Measurements from ENCODE around the gene KRTAP12-1.
"Not testable (repeated sequence)": the region's sequence is repeated elsewhere in the genome, so short reads cannot be mapped to it uniquely, and the experiment has no call there.

DNA sequence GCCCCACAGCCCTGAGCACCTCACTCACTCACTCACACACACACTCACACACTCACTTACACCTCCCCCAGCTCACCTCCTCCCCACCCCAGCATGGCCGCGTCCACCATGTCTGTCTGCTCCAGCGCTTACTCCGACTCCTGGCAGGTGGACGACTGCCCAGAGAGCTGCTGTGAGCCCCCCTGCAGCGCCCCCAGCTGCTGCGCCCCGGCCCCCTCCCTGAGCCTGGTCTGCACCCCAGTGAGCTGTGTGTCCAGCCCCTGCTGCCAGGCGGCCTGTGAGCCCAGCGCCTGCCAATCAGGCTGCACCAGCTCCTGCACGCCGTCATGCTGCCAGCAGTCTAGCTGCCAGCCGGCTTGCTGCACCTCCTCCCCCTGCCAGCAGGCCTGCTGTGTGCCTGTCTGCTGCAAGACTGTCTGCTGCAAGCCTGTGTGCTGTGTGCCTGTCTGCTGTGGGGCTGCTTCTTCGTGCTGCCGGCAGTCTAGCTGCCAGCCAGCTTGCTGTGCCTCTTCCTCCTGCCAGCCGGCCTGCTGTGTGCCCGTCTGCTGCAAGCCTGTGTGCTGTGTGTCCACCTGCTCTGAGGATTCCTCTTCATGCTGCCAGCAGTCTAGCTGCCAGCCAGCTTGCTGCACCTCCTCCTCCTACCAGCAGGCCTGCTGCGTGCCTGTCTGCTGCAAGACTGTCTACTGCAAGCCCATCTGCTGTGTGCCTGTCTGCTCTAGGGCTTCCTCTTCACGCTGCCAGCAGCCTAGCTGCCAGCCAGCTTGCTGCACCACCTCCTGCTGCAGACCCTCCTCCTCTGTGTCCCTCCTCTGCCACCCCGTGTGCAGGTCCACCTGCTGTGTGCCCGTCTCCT, 35.4 kb downstream of the KRTAP12-1 start, which contains the start of gene KRTAP10-11:
- not testable (repeated sequence) for TF ChIP-seq EP300 (IDR thresholded peaks at IDR 0.05; ENCODE audit: borderline replicate concordance); EGR1 (IDR thresholded peaks at IDR 0.05); YY1 (IDR thresholded peaks at IDR 0.05; ENCODE audit: low read depth); ZBTB7A (IDR thresholded peaks at IDR 0.05; ENCODE audit: low read depth); RAD21 (IDR thresholded peaks at IDR 0.05; ENCODE audit: low read depth); NFIC (IDR thresholded peaks at IDR 0.05); MAX (IDR thresholded peaks at IDR 0.05); TCF12 (IDR thresholded peaks at IDR 0.05; ENCODE audit: low read depth); TEAD4 (IDR thresholded peaks at IDR 0.05); FOXM1 (IDR thresholded peaks at IDR 0.05; ENCODE audit: borderline replicate concordance, low read depth)
- TF ChIP-seq, protein P1, sequence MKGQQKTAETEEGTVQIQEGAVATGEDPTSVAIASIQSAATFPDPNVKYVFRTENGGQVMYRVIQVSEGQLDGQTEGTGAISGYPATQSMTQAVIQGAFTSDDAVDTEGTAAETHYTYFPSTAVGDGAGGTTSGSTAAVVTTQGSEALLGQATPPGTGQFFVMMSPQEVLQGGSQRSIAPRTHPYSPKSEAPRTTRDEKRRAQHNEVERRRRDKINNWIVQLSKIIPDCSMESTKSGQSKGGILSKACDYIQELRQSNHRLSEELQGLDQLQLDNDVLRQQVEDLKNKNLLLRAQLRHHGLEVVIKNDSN (IDR thresholded peaks at IDR 0.05): not testable (repeated sequence)

Data from Ishikawa (cell line).